Stimulated activated CD4-positive, alpha-beta T cell treated with anti-CD3 and anti-CD28 coated beads, Interleukin-2, amount 100 ng/mL, for 4 hours (primary cell): ENCODE results near the gene HJURP.

ENCODE experiments used
- DNase-seq: peaks from one replicate; pipeline ENCODE4 v3.0.0-alpha.2; 2020; ENCODE audit warnings: low read depth

The HJURP gene

GRCh38 chr2:233829193-233830110, 24.9 kb downstream of the HJURP start:
- DNase-seq: no peak

DNA sequence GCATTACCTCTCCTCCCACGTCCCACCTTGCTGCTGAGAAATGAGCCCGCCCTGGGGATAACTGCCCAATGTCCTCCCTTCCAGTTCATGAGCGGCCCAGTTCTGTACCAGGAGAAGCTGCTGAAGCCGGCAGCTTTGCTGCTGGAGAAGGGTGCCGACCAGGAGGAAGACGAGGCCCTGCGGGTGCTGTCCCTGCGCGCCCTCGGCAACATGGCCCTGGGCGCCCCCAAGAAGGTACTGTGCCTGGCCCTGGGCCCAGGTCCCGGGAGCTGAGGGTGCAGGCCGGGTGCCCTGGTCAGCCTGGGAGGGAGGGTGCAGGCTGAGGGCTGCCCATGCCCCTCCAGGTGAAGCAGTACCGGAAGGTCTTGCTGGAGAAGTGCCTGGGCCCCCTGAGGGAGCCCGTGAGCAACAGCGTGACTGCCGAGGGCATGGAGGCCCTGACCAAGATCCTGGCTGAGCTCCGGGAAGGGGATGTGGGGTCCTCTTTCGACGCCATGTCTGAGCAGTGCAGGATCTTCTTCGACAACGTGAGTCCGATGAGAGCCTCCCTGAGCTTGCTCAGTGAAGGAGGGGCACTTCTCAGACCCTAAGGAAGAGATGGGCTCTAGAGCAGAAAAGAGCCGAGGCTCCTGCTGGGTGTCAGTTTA, 25.7 kb downstream of the HJURP start:
- no peak for DNase-seq

DNA sequence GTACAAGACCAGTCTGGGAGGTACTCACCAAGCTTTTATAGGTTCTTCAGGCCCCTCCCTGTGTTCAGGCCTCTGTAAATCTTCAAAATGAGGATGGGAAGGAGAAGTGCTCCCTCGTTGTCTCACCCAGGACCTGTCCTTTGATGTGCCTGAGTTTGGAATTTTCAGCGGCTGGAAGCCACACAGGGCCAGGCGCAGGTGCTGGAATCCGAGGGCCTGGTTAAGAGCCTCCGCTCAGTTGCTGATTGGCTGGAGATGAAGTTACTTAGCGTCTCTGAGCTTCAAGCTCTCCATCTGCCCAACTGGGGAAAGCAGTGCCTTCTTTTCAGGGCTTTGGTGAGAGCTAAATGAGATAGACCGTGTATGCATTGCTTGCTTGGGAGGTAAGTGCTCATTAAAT, 30.0 kb downstream of the HJURP start:
- no peak for DNase-seq

GRCh38 chr2:233823731-233824121, 30.6 kb downstream of the HJURP start:
- no peak for DNase-seq

- DNase-seq: no peak
These were observed 31.3 kb downstream of the HJURP start for GRCh38 chr2:233822781-233823730.

DNA sequence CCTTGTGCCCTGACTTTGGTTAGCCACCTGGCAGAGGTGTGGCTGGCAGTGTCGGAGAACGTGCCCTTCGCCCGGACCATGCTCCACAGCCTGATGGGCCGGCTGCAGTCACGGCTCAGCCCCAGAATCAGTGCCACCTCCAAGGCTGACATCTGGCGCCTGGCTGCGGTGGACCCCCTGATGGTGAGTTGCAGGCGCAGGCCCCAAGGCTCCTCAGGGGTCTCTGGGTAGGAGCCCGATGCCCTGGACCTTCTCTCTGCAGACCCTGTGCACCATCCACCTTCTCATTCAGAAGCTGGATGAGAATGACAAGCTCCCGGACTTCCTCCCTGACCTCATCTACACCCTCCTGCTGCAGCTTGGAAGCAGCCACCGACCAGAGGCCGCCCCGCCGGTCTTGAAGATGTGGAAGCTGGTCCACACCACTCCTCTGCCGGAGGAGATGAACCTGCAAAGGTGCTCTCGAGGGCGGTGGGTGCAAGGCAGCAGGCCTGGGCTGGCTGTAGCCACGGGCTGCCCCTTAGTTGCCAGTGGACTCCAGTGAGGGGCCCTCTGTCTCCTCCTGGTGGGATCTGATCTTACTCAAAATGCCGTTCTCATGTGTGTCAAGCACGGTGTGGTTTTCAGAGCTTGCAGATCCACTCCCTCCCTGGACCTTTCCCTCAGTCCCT, 32.1 kb downstream of the HJURP start:
- no peak for DNase-seq

DNA sequence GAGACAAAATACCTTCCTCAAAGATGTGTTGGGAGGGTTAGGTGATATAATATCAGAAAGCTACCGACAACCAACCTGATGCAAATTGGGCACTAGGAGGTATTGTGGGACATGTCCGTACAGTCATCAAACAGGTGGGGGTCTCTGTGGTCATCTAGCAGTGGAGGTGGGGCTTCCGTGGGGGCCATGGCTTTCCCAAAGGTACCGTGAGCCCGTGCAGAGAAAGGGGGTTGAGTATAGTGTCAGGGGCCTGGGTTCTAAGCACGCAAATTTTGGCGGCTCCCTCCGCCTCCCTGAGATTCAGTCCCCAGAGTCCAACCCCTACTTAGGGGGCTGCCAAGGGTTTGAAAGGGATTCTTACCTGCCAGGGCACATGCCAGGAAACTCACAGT, 32.6 kb downstream of the HJURP start:
- no peak for DNase-seq

DNA sequence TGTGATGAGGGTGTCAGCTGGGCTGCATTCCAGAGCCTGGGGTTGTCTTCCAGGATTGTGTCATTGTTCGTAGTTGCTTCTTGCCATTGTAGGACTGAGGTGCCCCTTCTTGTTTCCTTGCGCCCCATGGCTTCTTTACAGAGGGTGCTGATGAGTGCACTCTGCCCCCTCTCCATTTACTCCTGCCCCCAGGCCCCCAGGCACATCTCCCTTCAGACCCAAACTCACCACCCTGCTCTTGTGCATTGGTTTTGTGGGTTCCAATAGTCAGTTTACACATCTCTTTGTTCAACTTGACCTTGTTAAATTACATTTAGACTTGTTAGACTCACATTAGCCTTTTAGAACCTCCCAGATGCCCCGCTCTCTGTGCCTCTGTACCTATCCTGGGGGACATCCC, 33.1 kb downstream of the HJURP start:
- DNase-seq: no peak

DNA sequence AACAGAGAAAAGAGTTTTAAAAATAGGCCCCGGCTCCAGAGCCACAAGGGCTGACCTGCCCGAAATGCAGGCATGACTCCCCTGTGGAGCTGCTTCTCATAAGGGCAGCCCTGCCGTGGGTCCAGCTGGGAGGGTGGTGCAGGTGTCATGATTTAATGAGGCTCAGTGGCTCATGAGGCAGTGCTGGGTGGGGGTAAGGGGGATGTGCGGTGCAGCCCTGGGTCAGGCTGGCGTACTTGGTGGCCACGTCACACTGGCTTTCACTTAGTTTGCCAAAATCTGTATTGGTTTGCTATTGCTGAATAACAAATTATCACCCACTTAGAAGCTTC, 33.6 kb downstream of the HJURP start:
- DNase-seq: no peak

GRCh38 chr2:233819884-233820773, 34.2 kb downstream of the HJURP start:
- no peak for DNase-seq

GRCh38 chr2:233818639-233819621, 35.4 kb downstream of the HJURP start:
- DNase-seq: no peak

- DNase-seq: no peak
These were observed 36.2 kb downstream of the HJURP start for GRCh38 chr2:233817995-233818638.

GRCh38 chr2:233817361-233817911, 36.9 kb downstream of the HJURP start:
- no peak for DNase-seq

GRCh38 chr2:233816771-233817170, 37.6 kb downstream of the HJURP start:
- no peak for DNase-seq

DNA sequence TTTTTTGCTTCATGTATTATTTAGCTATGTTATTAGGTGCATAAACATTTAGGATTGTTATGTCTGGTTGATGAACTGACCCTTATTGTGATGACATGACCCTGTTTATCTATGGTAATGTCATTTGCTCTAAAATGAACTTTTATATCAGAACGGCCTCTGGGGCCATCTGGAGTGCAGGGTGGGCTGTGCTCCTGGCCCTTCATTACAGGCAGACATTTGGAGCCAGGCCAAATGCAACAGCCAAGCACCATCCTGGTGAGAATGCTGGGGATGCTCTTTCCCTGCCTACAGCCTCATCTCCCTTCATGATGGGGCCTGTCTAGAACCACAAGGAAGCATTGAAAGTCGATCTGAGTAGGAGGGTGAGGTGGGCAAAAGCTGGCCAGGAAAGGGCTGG, 38.0 kb downstream of the HJURP start:
- no peak for DNase-seq

DNA sequence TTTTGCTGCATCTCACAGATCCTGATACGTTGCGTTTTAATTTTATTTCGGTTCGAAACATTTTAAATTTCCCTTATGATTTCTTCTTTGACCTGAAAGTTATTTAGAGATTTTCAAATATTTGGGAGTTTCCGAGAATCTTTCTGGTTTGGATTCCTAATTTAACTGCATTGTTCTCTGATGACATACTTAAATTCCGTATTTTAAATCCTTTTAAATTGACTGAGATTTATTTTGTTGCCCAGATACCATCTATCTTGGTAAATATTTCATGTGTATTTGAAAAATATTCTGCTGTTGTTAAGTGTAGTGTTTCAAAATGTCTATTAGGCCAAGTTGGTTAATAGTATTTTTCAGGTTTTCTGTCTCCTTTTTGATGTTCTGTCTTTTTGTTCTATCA, 38.5 kb downstream of the HJURP start:
- DNase-seq: no peak

GRCh38 chr2:233814056-233814835, 40.1 kb downstream of the HJURP start:
- DNase-seq: no peak
